HG02798 (cell line): Measurements from ENCODE around the gene SYNGR1.

ENCODE experiments used
- ATAC-seq: cut with Tn5 transposase; IDR thresholded peaks from one replicate; pipeline ENCODE4 v1.9.1; 2021; ENCODE audit warnings: mild to moderate bottlenecking; ENCODE audit not compliant: unreplicated experiment, poor library complexity

Gene SYNGR1

DNA sequence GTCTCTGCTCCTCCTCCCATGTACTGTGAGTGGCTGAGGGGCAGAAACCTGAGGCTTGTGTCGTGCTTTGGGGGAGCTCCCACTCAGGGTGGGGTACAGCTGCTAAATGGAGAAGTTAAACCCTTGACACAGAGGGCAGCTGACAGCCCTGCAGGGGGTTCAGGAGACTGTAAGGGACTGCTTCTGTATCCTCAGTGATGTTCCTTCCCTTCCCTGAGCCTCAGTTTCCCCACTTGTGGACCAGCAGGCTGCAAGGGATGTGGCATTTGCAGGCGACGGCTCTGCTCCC is 15.6 kb downstream of the SYNGR1 start:
- ATAC-seq, result no peak

DNA sequence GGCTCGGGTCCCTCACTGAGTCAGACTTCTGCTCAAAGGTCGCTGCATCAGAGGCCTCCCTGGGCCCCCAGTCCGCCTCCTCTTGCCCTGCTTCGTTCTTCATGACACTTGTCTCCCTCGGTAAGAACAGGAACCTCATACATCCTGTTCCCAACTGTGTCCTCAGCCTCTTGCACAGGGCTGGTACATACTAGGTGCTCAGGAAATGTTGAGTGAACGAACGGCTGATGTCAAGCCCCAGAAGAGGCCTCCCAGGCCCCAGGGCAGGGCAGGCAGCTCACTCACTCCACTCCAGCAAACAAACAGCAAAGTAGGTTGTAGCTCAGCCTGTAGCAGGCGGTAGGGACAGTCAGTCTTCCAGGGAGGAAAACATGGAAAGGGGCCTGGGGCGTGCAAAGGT is 17.2 kb downstream of the SYNGR1 start:
- ATAC-seq, result no peak

DNA sequence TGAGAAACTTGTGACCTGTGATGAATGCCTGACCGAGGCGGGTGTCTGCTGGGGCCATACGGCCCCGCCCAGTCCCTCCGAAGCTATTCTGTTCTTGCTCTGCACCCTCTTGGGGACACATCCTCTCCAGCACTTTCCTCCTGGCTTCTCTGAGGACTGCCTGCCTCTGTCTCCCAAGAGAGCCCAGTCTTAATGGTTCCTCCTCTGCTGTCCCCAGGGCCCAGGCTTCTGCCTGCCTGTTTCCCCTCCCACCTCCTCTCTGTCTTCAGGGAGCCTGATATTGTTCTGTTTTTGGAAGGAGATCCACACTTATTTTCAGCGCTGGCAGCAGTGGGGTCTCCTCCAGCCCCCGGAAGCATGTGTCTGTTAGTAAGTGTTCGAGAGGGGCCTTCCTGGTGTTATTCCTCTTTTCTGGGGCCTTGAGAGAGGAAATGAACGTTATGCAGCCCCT is 18.7 kb downstream of the SYNGR1 start:
- ATAC-seq, result no peak

DNA sequence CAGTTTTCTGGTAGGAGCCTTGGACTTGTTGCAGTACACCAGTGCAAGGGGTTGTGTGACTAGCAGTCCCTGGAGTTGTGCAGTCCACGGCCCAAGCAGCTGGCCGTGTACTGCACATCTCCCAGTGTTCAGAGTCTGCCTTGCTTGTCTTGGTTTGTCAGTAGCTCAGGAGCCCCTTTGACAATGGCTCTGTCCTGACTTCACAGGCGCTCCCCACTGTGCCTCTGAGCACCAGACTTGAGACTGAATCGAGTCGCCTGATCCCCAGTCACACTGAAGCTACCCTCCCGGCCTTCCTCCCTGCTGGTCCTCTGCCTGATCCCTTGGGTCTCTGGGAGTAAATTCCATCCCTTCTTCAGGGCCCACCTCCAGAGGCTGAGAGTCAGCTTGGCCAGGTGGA is 19.4 kb downstream of the SYNGR1 start:
- ATAC-seq, result no peak

DNA sequence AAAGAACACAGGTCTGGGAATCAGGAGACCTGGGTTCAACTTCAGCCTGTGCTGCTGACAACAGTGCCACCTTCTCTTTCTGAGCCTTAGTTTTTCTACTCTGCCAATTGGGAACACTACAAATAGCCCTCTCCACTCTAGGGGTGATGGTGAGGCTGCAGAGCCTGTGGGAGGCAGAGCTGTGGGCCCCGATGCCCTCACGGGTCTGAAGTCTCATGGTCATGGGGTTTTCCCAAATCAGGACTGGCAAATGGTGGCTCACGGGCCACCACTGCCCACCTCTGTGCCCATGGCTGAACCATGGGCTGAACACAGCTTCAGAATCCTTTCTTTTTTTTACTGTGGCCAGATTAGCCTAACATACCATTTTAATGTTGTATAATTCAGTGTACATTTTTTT is 19.8 kb downstream of the SYNGR1 start:
- no peak for ATAC-seq

DNA sequence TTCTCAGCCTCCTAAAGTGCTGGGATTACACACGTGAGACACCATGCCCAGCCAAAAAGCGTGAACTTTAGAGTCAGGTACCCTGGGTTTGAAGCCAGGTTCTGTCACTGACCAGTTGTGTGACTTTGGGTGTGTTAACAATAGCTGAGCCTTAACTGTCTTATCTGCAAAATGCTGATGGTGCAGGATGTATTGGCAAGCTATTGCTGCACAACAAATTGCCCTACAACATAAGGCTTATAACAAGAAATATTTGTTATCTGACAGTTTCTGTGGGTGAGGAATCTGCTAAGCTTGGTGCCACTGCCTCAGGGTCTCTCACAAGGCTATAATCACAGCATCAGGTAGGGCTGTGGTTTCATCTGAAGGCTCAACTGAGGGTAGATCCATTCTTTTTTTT is 21.9 kb downstream of the SYNGR1 start:
- no peak for ATAC-seq

DNA sequence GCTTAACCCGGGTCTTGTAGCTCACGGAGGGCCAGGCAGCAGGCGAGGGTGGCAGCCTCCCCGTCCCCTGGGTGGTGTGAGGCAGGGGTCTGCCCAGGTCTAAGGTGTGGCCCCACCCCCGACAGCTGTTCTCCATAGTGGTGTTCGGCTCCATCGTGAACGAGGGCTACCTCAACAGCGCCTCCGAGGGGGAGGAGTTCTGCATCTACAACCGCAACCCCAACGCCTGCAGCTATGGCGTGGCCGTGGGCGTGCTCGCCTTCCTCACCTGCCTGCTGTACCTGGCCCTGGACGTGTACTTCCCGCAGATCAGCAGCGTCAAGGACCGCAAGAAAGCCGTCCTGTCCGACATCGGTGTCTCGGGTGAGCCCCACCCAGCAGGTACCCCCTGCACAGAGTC is 24.4 kb downstream of the SYNGR1 start:
- ATAC-seq, result no peak

DNA sequence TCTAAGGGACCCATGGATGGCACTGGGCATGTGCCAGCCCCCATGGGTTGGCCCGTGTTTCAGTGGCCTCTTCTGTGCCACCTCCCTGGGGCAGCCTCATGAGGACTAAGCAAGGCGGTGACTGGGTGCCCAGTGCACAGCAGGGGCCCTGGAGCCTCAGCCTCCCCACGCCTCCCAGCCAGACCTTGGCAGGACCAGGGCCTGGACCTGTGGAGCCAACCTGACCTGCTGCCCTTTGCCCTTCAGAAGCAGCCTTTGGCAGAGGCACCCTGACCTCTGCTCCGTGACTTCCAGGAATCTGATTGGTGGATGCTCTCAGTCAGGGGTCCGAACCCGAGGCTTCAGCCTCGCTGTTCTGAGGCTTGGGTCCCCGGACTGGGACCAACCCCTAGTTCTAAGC is 25.0 kb downstream of the SYNGR1 start:
- no peak for ATAC-seq

DNA sequence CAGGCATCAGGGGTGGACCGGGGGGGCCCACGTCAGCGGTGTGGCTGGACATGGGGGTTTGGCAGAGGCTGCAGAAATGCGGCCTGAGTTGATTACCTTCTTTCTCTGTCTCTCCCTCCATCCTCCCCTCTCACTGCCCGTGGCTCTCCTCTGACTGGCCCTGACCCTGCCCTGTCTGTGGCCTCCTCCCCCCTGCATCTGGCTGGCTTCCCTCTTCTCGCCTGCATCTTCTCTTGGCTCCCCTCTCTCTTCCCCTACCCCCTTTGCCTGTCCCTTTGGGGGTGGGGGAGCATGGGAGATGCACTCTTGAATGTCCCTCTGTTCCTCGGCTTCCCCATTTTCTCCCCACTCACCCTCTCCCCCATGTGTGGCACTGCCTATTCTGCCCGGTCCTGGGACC is 25.9 kb downstream of the SYNGR1 start:
- ATAC-seq, result no peak

DNA sequence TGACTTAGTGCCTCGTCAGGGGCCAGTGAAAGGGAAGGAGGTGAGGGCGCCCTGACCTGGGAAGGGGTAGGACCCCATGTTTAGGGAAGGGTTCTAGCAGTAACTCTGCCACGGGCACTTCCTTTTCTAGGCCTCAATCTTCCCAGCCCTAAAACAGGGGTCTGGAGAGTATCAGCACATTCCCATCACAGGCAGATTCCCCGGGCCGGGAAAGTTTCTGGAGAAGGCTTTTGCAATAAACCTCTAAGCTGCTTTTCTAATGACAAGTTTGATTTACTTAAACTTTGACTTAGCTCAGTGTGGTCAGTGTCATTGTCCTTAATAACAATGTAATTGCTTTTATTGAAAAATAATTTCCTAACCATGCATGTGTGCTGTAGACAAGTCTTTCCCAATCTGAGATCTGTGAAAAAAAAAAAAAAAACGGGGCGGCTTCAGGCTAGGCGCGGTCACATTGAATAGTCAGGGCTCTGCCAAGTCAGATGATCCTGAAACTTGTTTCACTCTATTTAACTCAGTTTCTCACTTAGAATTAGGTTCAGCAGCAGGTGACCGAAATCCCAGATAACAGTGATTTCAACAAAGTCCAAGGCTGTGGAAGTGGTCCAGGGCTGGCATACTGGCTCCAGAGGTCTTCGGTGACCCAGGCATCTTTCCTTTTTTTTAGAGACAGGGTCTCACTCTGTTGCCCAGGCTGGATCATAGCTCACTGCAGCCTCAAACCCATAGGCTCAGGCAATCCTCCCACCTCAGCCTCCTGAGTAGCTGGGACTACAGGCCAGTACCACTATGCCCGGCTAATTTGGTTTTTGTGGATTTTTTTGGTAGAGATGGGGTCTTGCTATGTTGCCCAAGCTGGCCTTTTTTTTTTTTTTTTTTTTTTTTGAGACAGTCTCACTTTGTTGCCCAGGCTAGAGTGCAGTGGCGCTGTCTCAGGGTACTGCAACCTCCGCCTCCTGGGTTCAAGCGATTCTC is 30.3 kb downstream of the SYNGR1 start:
- ATAC-seq, result no peak

DNA sequence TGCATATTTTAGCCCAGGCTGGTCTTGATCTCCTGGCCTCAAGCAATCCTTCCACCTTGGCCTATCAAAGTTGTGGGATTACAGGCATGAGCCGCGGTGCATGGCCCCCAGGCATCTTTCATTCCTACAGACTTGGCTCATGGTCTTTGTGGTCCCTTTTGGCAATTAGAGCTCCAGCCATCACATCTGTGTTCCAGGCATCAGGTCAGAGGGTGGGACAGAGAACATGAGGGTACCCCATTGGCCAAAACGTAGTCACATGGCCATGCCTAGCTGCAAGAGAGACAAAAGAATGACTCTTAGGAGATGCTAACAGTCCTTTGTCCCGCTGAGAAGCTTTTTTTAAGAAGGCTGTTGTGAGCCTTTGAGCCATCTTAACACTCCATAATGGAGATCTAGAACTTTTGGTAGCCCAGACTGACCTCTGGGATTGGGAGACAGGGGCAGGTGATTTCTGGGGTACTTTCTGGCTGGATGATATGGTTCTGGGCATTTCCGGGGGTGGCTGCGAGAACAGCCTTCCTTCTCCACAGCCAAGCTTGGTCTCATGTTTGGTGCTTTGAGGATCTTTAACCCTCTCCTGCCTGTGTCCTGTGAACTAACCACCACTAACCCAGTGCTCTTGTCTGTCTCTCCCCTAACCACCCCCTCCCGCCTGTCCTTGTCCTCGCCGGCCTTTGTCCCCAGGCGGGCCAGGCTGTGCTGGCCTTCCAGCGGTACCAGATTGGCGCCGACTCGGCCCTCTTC is 31.4 kb downstream of the SYNGR1 start:
- ATAC-seq, result no peak

DNA sequence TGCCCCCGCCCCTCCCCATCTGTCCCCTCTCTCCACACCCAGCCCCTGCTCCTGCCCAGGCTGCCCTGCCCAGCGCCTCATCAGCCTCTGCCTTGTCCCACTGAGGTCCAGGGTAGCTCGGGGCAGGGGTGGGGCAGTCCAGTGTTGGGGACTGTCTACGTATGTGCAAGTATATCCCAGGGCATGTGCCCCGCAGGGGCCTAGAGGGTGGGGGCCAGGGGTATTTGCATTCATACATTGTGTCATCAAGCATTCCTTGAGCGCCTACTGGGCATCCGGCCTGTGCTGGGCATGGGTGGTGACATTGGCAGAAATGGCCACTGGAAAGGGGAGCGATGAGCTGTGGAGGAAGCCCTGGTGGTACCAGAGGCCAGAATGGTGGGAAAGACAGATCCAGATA is 32.1 kb downstream of the SYNGR1 start:
- no peak for ATAC-seq

DNA sequence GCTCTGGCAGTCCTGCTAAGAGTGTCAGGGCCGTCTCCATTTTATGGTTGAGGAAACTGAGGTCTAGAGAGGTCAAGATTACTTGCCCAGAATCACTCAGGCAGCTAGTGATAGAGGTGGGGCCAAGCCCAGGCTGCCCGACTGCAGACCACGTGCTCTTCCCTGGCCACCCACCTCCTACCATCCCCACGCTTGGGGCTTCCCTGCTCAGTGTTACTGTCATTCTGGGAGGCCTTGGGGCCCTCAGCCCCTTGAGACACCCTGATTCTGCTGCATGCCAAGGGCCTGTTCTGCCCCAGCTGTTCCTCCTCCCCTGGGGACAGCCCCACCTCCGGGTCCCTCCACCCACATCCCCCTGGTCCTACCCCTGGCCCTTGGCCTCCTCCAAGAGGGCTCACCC is 32.6 kb downstream of the SYNGR1 start:
- peak; percentile 67 for ATAC-seq

DNA sequence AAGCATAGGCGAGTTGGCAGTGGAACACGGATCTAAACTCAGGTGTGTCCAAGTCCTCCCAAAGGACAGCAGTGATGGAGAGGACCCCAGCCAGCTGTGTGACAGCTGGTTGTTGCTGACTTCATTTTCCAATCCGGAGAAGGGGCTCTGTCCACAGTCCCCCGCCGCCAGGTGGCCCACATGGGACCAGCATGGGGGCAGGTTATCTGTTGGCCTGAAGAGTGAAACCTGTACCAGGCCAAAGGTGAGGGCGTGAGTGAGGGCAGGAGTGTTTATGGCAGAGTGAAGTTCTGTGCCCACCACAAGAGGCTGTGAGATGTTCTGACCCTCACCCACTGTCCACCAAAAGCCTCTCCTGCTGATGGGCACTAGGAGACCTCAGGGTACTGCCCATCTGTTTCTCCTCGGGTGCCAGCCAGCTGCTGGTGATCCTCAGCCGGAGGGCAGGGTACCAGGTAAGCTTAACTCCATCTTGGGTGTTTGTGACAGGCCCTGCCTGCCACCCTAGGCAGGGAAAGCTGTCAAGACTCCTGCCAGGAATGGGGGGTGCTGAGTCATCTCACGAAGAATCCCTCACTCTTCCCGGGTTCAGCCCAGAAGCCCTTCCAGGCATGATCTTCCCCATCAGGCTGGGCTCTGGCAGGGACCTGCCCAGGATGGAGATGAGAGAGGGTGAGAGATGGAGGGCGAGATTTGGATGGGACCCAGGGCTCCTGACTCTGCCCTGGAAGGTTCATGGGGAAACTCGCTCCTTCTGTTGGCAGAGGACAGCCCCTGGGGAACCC is 34.2 kb downstream of the SYNGR1 start:
- no peak for ATAC-seq

DNA sequence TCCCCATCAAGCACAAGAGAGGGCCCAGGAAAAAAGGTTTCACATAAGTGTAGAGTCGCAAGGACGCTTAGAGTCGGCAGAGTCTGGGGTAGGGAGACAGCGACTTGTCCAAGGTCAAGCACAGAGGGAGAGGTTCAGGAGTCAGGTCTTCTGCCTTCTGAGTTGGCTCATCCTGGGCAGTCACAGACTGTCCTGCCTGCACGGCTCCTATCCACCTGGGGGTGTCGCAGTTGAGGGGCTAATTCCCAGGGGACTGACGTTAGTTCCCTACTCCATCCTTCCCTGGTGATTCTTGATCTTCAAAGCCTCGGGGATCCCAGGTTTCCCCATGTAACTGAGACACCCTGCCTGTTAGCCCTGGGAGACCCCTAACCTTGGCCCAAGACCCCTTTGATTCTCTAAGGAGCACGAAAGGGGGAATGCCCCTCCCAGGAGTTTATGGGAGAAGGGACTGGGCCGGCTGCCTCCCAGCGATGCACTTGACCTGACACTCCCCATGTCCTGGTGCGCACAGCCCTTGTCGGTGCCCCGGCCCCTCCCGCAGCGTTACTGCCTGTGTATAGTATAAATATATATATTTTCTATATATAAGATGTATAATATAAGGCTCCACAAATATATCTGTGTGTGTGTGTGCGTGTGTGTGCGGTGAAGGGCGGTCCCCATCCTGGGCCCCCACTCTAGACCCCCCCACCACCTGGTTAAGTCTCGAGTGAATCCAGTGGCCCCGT is 35.1 kb downstream of the SYNGR1 start:
- no peak for ATAC-seq

DNA sequence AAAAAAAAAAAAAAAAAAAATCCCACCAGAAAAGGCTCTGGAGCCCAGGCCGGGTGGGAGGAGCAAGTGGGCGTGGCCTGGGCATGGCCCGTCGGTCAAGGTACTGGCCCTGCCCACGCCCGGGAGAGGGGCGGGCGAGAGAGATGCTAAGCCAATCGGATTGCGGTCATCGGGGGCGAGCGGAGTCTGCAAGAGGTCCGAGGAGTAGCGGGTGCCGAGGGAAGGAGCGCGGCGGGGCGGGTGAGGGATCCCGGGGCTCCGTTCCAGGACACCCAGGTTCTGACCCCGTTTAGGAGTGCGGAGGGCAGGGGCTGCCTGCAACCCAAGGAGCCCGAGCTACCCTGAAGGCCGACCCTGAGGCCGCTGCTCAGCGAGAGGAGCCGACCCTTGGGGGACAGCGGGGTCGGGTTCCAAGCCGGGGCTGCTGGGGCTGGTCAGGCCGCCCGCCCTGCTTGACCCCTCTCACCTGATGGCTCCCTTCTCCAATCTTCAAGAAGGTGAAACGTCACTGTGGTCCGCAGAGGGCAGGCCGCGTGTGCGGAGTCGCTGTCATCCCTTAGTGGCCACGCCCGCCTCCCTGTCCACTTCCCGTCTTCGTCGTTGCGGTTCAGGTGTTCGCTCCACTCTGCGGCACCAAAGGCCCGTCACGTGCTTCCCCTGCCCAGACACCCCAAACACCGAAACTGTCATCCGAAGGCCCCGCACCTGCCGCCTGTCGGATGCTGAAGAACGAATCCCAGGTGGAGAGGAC is 38.6 kb downstream of the SYNGR1 start:
- ATAC-seq, result peak; percentile 69

DNA sequence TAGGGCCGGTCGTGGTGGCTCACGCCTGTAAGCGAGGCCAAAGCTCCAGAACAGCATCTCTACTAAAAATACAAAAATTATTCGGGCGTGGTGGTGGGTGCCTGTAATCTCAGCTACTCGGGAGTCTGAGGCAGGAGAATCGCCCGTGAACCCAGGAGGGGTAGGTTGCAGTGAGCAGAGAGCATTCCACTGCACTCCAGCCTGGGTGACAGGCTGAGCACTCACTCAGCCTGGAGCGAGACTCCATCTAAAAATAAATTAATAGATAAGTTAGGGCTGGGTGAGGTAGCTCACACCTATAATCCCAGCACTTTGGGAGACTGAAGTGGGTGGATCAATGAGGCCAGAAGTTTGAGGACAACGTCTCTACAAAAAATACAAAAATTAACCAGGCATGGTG is 39.6 kb downstream of the SYNGR1 start:
- no peak for ATAC-seq

DNA sequence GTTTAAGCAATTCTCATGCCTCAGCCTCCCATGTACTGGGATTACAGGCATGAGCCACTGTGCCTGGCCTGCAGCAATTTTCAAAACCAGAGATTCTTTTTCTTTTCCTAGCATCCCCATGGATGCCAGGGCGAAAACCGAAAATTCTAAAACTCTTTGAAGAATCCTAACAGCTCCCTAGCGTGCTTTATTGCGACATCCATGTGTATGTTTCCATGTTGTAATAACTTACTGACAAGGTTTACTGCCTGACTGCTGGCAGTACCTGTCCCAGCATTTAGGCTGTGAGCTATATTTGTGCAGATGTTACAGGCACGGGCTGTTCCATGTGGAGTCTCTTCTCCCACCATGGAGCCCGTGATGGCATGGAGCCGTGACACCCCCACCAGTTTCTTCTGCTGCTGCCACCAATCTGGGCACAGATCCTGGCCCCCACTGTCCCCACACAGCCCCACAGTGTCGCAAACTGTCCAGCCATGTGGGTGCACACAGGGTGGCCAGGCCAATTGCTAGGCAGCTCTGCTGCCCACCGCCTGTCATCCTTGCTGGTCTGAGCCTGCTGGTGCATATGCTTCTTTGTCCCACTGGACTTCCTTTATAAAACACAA is 42.7 kb downstream of the SYNGR1 start:
- ATAC-seq, result no peak
